ENCODE measurements around the gene STMN3. TPM values are rescaled to one million over a fixed set of nuclear protein-coding genes. Genes with fewer than 3 reads are reported as not detected.

Gene STMN3
- total and polyA plus RNA-seq, 2 of the 8 experiments (the other 6 are each of a cell fraction or from before 2014, with no cell fraction given): 51.5 to 63.1 TPM

- H3K4me2 ChIP-seq (ENCODE audit: insufficient read depth in 1 of 2, low read depth in 2 of 2, low read length in 2 of 2): no peak overlapping the region; a peak in 1 of 4 replicates
- H2BK20ac ChIP-seq (ENCODE audit: low read length): no peak overlapping the region
- H3K18ac ChIP-seq (ENCODE audit: extremely low read depth, low read length): no peak overlapping the region
- no peak overlapping the region for H3K14ac ChIP-seq (ENCODE audit: insufficient read length)
- no peak overlapping the region for H2AFZ ChIP-seq (ENCODE audit: low read length)
- H2AK5ac ChIP-seq (ENCODE audit: low read depth, low read length): no peak overlapping the region
- peaks cover 7% of the 10 kb centered on the region for H3K79me1 ChIP-seq (ENCODE audit: low read depth, low read length)
- H3K4me3 ChIP-seq (ENCODE audit: extremely low read depth in 1 of 4, insufficient read depth in 2 of 4, low read depth in 3 of 4, low read length in 4 of 4): no peak overlapping the region
- no peak overlapping the region; the same call in 1 of the 2 replicates for H4K8ac ChIP-seq (ENCODE audit: extremely low read depth, insufficient read depth, low read length)
- no peak overlapping the region for H4K5ac ChIP-seq (ENCODE audit: insufficient read length, low read depth, low read length)
- no peak overlapping the region for H2BK5ac ChIP-seq (ENCODE audit: low read depth, low read length)
- H3K4ac ChIP-seq (replicated peaks; ENCODE audit: insufficient read length, low read depth, low read length): no peak overlapping the region
- H3K23ac ChIP-seq (ENCODE audit: insufficient read length): no peak overlapping the region
- no peak overlapping the region for H3K56ac ChIP-seq (replicated peaks; ENCODE audit: insufficient read length, low read depth, low read length)
- no peak overlapping the region for H2BK15ac ChIP-seq (ENCODE audit: low read length)
- H3K36me3 ChIP-seq (ENCODE audit: control insufficient read depth in 2 of 4, insufficient read depth in 4 of 4, low read length in 3 of 4): no peaks in the 10 kb centered on the region
- no peak for TF ChIP-seq CTCF (IDR thresholded peaks at IDR 0.05; ENCODE audit: control extremely low read depth in 1 of 3, insufficient read depth in 1 of 3, low read depth in 1 of 3, low read length in 3 of 3)
- peak; percentile 97 for TF ChIP-seq CEBPB (IDR thresholded peaks at IDR 0.05; ENCODE audit: low read depth, low read length)
- ChIA-PET CTCF (ENCODE audit: partially characterized antibody) (interaction anchor here (0.7 to 3.1 kb wide), 7 partner anchors 10 to 356 kb away, joined by 3 to 11 read pairs (median 3); partner anchors contain the start of gene PRPF6), POLR2A (ENCODE audit: partially characterized antibody) (interaction anchor here (0.6 to 1.3 kb wide), 4 partner anchors 8 to 18 kb away, joined by 3 to 4 read pairs (median 4); no protein-coding TSS in a partner anchor)
- no peaks in the 10 kb centered on the region for H3K9me3 ChIP-seq (ENCODE audit: insufficient read depth in 2 of 2, low read depth in 1 of 2, low read length in 1 of 2)
- no peak overlapping the region for H3K9ac ChIP-seq (replicated peaks in 1 of 4; ENCODE audit: extremely low read depth in 1 of 4, low read depth in 3 of 4, low read length in 3 of 4)
- H3K23me2 ChIP-seq (ENCODE audit: low read depth, low read length): peaks cover 10% of the 10 kb centered on the region; the same call in 1 of the 2 replicates
- H3K27ac ChIP-seq (ENCODE audit: low read depth, low read length): no peak overlapping the region
- peaks cover 0 to 3% (median under 1%) of the 10 kb centered on the region in 4 experiments; a peak in 3 of 7 replicates for H3K4me1 ChIP-seq (replicated peaks in 1 of 4; ENCODE audit: control insufficient read depth in 3 of 4, insufficient read depth in 4 of 4, low read length in 3 of 4)
- H2BK120ac ChIP-seq (replicated peaks; ENCODE audit: low read depth, low read length): no peak overlapping the region
- no peak overlapping the region for H2BK12ac ChIP-seq (ENCODE audit: low read depth, low read length)
- no peaks in the 10 kb centered on the region; a peak in 2 of 7 replicates for H3K27me3 ChIP-seq (replicated peaks in 1 of 4; ENCODE audit: control insufficient read depth in 3 of 4, extremely low read depth in 1 of 4, insufficient read depth in 3 of 4, low read length in 3 of 4)
- no peak overlapping the region for H4K91ac ChIP-seq (replicated peaks; ENCODE audit: insufficient read length, low read length)
- DNase-seq (ENCODE audit: low read depth in 1 of 2, low spot score in 2 of 2) (no peak), FAIRE-seq (no peak)
- 85% methylated on average over 15 of the region's 15 CpGs; no CpG with 5 or more reads in 1 of the 2 experiments for WGBS, 2 experiments (ENCODE audit: extremely low coverage in 1 of 2, insufficient coverage in 1 of 2, insufficient read length in 1 of 2, insufficient replicate concordance in 2 of 2, low coverage in 1 of 2, low lambda C conversion rate in 2 of 2, missing lambda C conversion rate in 1 of 2)
- H4K20me1 ChIP-seq (replicated peaks in 1 of 2; ENCODE audit: control insufficient read depth in 1 of 2, insufficient read depth in 2 of 2, low read length in 2 of 2): no peaks in the 10 kb centered on the region
- peaks cover 0 to 47% of the 10 kb centered on the region in 2 experiments; a peak in 2 of 4 replicates for H3K79me2 ChIP-seq (ENCODE audit: control insufficient read depth in 1 of 2, insufficient read depth in 2 of 2, low read length in 2 of 2)
Observed at GRCh38 chr20:63624486-63624885, 28.7 kb downstream of the STMN3 start.

Measured in H1 (cell line).